Stimulated activated CD8-positive, alpha-beta memory T cell treated with anti-CD3 and anti-CD28 coated beads, Interleukin-15, amount 100 ng/mL, for 48 hours (primary cell): Measurements from ENCODE around the gene ARHGEF38.
"Not testable (repeated sequence)": the region's sequence is repeated elsewhere in the genome, so short reads cannot be mapped to it uniquely, and the experiment has no call there.

Experiments used
- DNase-seq, 2 donors: peaks; one replicate each; pipeline ENCODE4 v3.0.0-alpha.2; 2020; ENCODE audit warnings: low read depth in 2 of 2

Gene ARHGEF38

DNA sequence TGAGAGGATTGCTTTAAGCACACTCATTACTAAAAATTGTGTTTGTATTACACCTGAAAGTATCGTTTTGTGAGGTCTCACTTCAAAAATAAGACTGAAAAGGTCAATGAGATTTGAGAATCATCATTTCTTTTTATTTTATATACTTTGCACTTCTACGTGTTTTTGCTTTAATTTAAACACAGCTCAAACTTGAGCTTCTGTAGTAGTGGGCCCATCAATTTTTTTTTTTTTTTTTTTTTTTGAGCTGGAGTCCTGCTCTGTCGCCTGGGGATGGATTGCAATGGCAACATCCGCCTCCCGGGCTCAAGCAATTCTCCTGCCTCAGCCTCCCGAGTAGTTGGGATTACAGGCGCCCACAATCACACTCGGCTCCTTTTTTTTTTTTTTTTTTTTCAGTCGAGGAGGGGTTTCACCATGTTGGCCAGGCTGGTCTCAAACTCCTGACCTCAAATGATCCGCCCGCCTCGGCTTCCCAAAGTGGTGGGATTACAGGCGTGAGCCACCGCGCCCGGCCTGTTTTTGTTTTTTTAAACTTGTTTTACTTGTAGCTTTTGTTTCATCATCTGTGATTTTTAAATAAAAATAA lies 157.7 kb downstream of the ARHGEF38 start:
- DNase-seq: no peak

DNA sequence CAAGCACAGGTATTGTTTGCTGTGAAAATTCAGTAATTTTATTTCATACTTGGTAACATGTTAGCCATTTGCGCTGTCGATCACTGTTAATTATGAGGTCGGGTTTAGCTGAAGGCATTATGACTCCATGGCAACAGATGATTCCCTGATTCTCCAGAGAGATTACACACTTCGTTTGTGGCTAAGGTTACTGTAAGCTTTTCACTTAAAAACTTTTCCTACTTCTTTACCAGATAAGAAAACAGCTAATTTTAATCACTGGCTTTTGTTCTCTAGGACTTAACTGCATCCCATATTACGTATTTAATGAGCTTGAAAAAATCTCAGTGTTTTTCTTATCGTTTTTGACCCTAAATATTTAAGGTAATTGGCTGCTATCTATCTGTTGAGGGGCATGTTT lies 158.3 kb downstream of the ARHGEF38 start:
- no peak for DNase-seq

DNA sequence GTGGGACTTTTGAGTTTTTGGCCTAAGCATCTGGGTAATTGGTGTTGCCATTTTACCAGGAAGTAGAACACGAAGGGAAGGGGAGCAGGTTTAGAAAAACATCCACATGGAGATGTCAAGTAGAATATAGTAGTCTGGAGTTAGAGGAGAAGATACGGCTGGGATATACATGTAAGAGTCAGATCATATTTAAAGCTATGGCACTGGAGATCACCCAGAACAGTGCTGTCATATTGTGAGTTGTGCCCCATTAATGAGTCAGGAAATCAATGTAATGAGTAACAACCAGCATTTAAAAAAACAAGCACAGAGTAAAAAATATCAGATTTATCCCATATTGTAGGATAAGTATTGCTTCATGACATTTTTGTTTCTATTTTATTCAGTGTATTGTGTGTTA lies 160.3 kb downstream of the ARHGEF38 start:
- no peak for DNase-seq

DNA sequence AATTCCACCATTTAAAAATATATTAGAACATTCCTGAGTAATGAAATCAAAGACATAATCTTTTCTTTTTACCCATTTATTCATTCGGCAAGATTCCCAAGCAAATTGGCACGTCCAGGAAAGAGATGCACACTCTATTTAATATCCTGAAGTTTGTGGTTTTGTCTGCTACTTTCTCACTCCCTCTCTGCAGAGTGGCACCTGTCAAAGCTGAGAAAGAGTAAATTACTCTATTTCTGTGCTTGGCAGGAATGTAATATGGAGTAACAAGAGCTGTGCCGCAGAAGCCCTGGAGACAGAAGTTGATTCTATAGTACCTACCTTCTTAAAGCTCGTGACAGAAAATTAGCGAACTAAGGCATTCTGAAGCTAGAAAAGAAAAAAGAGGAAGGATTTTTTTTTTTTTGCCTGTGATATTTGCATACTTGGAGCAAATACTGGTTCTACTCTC lies 161.7 kb downstream of the ARHGEF38 start:
- DNase-seq: no peak

DNA sequence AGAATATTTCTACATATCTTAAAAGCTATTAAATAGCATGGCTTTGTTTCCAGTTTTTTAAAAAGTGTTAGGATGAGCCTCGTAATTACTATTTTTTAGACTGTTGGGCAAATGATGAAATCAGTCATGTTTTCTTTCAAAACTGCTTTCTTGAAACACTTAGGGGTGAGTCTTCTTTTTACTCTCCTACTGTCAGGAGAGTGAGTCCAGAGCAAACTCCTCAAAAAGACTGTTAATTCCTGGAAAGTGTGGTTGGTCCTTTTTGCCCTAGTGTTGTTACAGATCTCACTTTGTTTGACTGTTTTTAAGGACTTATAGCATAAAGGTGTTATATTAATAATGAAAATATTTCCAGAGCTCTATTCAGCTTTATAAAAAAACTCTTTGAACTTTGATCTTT lies 162.5 kb downstream of the ARHGEF38 start:
- DNase-seq: no peak

DNA sequence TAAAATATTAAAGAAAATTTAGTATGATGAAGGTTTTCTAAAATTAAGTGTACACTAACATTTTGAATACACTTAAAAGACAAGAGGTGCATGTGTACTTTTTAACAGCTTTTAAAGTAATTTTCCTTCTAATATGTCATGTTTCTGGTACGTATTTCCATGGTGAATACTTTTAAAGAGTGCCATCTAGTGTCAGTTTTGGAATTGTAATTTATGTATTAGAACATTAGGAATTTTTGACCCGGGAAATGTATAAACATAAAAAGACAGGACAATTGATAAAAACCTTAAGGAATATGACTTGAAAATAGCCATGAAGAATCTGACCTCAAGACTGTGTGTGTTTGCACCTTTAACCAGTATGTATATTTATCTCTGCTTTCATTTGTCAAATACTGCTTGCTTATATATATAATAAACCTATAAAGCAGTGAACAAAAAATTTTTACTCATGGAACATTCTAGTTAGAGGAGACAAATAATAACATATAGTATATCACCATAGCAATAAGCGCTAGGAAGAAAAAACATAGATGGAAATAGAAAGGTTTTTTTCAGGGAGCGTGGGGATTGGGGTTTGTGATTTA lies 163.4 kb downstream of the ARHGEF38 start:
- DNase-seq: no peak

DNA sequence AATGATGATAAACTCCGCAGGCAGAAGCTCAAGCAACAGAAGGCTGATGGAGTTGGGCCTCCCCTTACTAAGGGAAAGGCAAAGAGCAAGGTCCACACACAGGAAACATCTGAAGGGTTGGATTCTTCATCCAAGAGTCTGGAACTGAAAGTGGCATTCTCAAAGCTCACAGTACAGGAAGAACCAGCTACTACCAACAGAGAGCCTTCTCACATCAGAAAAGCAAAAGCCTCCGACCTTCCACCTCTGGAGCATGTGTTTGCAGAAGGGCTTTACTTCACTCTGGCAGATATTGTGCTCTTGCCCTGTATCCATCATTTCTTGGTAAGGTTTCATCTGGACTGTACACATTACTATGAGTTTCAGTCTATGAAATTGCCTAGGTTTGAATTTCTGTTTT lies 166.8 kb downstream of the ARHGEF38 start:
- no peak for DNase-seq

DNA sequence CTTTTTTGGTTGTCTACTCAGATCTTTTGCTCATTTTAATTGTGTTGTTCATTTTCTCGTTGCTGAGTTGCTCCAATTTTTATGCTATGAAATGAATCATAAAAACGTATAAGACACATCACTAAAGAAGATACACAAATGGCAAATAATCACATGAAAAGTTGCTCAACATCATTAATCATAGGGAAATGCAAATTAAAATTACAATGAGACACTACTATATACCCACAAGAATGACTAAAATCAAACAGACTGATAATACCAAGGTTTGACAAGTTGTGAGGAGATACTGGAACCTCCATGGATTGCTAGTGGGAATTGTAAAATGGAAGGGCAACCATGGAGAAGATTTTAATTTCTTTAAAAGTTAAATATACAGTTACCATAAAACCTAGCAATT lies 173.2 kb downstream of the ARHGEF38 start:
- DNase-seq: no peak

DNA sequence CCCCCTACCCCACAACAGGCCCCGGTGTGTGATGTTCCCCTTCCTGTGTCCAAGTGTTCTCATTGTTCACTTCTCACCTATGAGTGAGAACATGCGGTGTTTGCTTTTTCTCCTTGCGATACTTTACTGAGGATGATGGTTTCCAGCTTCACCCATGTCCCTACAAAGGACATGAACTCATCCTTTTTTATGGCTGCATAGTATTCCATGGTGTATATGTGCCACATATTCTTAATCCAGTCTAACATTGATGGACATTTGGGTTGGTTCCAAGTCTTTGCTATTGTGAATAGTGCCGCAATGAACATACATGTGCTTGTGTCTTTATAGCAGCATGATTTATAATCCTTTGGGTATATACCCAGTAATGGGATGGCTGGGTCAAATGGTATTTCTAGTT lies 177.5 kb downstream of the ARHGEF38 start:
- DNase-seq: not testable (repeated sequence)
